ENCODE results near the gene KIAA2012. TPM values are rescaled to one million over a fixed set of nuclear protein-coding genes. Genes with fewer than 3 reads are reported as not detected.

The KIAA2012 gene
- total and polyA plus RNA-seq, 2 of the 8 experiments (the other 6 are each of a cell fraction or from before 2014, with no cell fraction given), result not detected

DNA sequence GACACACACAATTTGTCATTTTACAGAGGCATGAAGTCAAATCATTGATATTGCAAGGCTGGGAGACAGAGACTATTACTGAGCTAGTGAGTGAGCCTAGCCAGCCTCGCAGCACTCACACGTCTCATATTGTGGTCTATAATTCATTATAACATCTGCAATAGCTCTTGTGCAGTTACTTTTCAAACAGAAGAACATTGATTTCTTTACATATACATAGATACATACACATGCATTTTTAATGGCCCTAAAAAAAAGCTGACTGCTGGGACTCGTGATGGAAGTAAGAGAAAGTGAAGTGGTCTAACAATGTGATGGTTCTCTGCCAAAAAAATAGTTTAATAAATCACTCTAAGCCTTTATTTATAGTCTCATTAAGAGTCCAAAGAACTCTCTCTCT lies 56.8 kb downstream of the KIAA2012 start:
- Histone ChIP-seq H3K4me1 (replicated peaks in 1 of 4; ENCODE audit: control insufficient read depth in 3 of 4, insufficient read depth in 4 of 4, low read length in 3 of 4) (peaks cover 0 to 3% (median 0%) of the 10 kb centered on the region in 4 experiments; a peak in 1 of 7 replicates), H3K56ac (replicated peaks; ENCODE audit: insufficient read length, low read depth, low read length) (no peak overlapping the region), H3K36me3 (ENCODE audit: control insufficient read depth in 2 of 4, insufficient read depth in 4 of 4, low read length in 3 of 4) (no peaks in the 10 kb centered on the region), H2BK20ac (ENCODE audit: low read length) (no peak overlapping the region), H3K79me1 (ENCODE audit: low read depth, low read length) (no peaks in the 10 kb centered on the region), H3K4me2 (ENCODE audit: insufficient read depth in 1 of 2, low read depth in 2 of 2, low read length in 2 of 2) (no peak overlapping the region), H2AFZ (ENCODE audit: low read length) (no peak overlapping the region), H2BK15ac (ENCODE audit: low read length) (no peak overlapping the region), H3K18ac (ENCODE audit: extremely low read depth, low read length) (no peak overlapping the region), H3K79me2 (ENCODE audit: control insufficient read depth in 1 of 2, insufficient read depth in 2 of 2, low read length in 2 of 2) (no peaks in the 10 kb centered on the region), H2BK120ac (replicated peaks; ENCODE audit: low read depth, low read length) (no peak overlapping the region), H3K9me3 (ENCODE audit: insufficient read depth in 2 of 2, low read depth in 1 of 2, low read length in 1 of 2) (no peaks in the 10 kb centered on the region), H3K4ac (replicated peaks; ENCODE audit: insufficient read length, low read depth, low read length) (no peak overlapping the region), H3K27me3 (replicated peaks in 1 of 4; ENCODE audit: control insufficient read depth in 3 of 4, extremely low read depth in 1 of 4, insufficient read depth in 3 of 4, low read length in 3 of 4) (peaks cover 0 to 2% (median 0%) of the 10 kb centered on the region in 4 experiments; a peak in 1 of 7 replicates), H4K20me1 (replicated peaks in 1 of 2; ENCODE audit: control insufficient read depth in 1 of 2, insufficient read depth in 2 of 2, low read length in 2 of 2) (no peaks in the 10 kb centered on the region), H4K8ac (ENCODE audit: extremely low read depth, insufficient read depth, low read length) (no peak overlapping the region), H3K9ac (replicated peaks in 1 of 4; ENCODE audit: extremely low read depth in 1 of 4, low read depth in 3 of 4, low read length in 3 of 4) (no peak overlapping the region), H3K27ac (ENCODE audit: low read depth, low read length) (no peak overlapping the region), H3K23ac (ENCODE audit: insufficient read length) (no peak overlapping the region), H2BK12ac (ENCODE audit: low read depth, low read length) (no peak overlapping the region), H4K91ac (replicated peaks; ENCODE audit: insufficient read length, low read length) (no peak overlapping the region), H3K14ac (ENCODE audit: insufficient read length) (no peak overlapping the region), H2BK5ac (ENCODE audit: low read depth, low read length) (no peak overlapping the region), H3K23me2 (ENCODE audit: low read depth, low read length) (no peaks in the 10 kb centered on the region), H4K5ac (ENCODE audit: insufficient read length, low read depth, low read length) (no peak overlapping the region), H2AK5ac (ENCODE audit: low read depth, low read length) (no peak overlapping the region), H3K4me3 (ENCODE audit: extremely low read depth in 1 of 4, insufficient read depth in 2 of 4, low read depth in 3 of 4, low read length in 4 of 4) (no peak overlapping the region)
- POLR2A ChIA-PET (ENCODE audit: partially characterized antibody), result no interaction called here
- no peak for DNase-seq (ENCODE audit: low read depth in 1 of 2, low spot score in 2 of 2)
- WGBS, 2 experiments (ENCODE audit: extremely low coverage in 1 of 2, insufficient coverage in 1 of 2, insufficient read length in 1 of 2, insufficient replicate concordance in 2 of 2, low coverage in 1 of 2, low lambda C conversion rate in 2 of 2, missing lambda C conversion rate in 1 of 2), result 91% methylated on average over 3 of the region's 3 CpGs; no CpG with 5 or more reads in 1 of the 2 experiments
- CTCF ChIA-PET (ENCODE audit: partially characterized antibody), result interaction anchor here (1.4 to 2.7 kb wide), 2 partner anchors 8 to 26 kb away, joined by 5 to 8 read pairs; no protein-coding TSS in a partner anchor
- FAIRE-seq, result no peak
- TF ChIP-seq SRF (IDR thresholded peaks at IDR 0.05; ENCODE audit: low read depth, low read length) (no peak), BACH1 (IDR thresholded peaks at IDR 0.05; ENCODE audit: low read length) (no peak), POLR2AphosphoS5 (IDR thresholded peaks at IDR 0.05; ENCODE audit: low read depth, low read length) (no peak), ZNF274 (IDR thresholded peaks at IDR 0.05; ENCODE audit: borderline replicate concordance, extremely low read depth, low read length) (no peak), RFX5 (IDR thresholded peaks at IDR 0.05; ENCODE audit: borderline replicate concordance, low read depth, low read length) (no peak), TBP (IDR thresholded peaks at IDR 0.05; ENCODE audit: low read depth, low read length) (no peak), RBBP5 (IDR thresholded peaks at IDR 0.05; ENCODE audit: borderline replicate concordance, low read depth, low read length) (no peak)

Measured in H1 (cell line).